Common myeloid progenitor, CD34-positive (primary cell): ENCODE results near the gene CDK2AP2.
"Not testable (repeated sequence)": the region's sequence is repeated elsewhere in the genome, so short reads cannot be mapped to it uniquely, and the experiment has no call there.

ENCODE experiments used
- CTCF ChIA-PET: fragments of 350-600 bp; sonication (Branson Sonifier 250); formaldehyde crosslinking; loops from one replicate; lab custom pipeline; 2021; ENCODE audit warnings: antibody characterized with exemption; lab: Charles Lee
- POLR2A ChIA-PET: fragments of 350-600 bp; sonication (Branson Sonifier 250); formaldehyde crosslinking; loops from one replicate; lab custom pipeline; 2021; ENCODE audit warnings: antibody characterized with exemption; lab: Charles Lee
- DNase-seq, 3 donors: peaks; one replicate each; pipeline versions ENCODE4 v3.0.0 to v3.0.0-alpha.2; 2013
- H3K27ac ChIP-seq, 2 experiments: 1 replicate in 1 of 2; 2 replicates in 1 of 2; pipeline ENCODE4 v1.7.0; 2013; ENCODE audit warnings: inconsistent platforms in 2 of 2, low read length in 2 of 2, mild to moderate bottlenecking in 2 of 2, low read depth in 1 of 2, moderate library complexity in 1 of 2; ENCODE audit not compliant: severe bottlenecking in 2 of 2, insufficient read depth in 1 of 2, poor library complexity in 1 of 2
- H3K27me3 ChIP-seq, 5 experiments: replicated peaks in 2 of 5; 1 replicate in 3 of 5; 2 replicates in 2 of 5; pipeline versions ENCODE4 v1.6.1 to v1.7.0; 2013; ENCODE audit warnings: low read length in 4 of 5, mild to moderate bottlenecking in 2 of 5, moderate library complexity in 2 of 5, inconsistent platforms in 1 of 5; ENCODE audit not compliant: insufficient read depth in 5 of 5, control insufficient read depth in 4 of 5
- H3K36me3 ChIP-seq, 4 experiments: 1 replicate in 2 of 4; 2 replicates in 2 of 4; pipeline versions ENCODE4 v1.6.1 to v1.7.0; 2013; ENCODE audit warnings: low read length in 3 of 4, control low read depth in 1 of 4, mild to moderate bottlenecking in 1 of 4; ENCODE audit not compliant: control insufficient read depth in 4 of 4, insufficient read depth in 4 of 4
- H3K4me1 ChIP-seq, 4 experiments: 1 replicate in 3 of 4; 2 replicates in 1 of 4; pipeline versions ENCODE4 v1.6.1 to v1.7.1; 2013; ENCODE audit warnings: low read length in 3 of 4, mild to moderate bottlenecking in 3 of 4, control low read depth in 1 of 4, inconsistent platforms in 1 of 4, moderate library complexity in 1 of 4; ENCODE audit not compliant: control insufficient read depth in 4 of 4, insufficient read depth in 4 of 4; ENCODE audit errors: control extremely low read depth in 1 of 4
- H3K4me3 ChIP-seq, 7 experiments: 1 replicate in 4 of 7; 2 replicates in 3 of 7; pipeline versions ENCODE4 v1.5.1 to v1.7.0; 2013; ENCODE audit warnings: mild to moderate bottlenecking in 7 of 7, low read length in 6 of 7, moderate library complexity in 6 of 7, inconsistent platforms in 2 of 7, low read depth in 2 of 7, control low read depth in 1 of 7; ENCODE audit not compliant: insufficient read depth in 4 of 7, control insufficient read depth in 1 of 7; ENCODE audit errors: extremely low read depth in 1 of 7
- H3K9me3 ChIP-seq, 5 experiments: 1 replicate in 4 of 5; 2 replicates in 1 of 5; pipeline versions ENCODE4 v1.6.1 to v1.7.1; 2013; ENCODE audit warnings: low read length in 4 of 5, mild to moderate bottlenecking in 2 of 5, inconsistent platforms in 1 of 5, low read depth in 1 of 5, moderate library complexity in 1 of 5; ENCODE audit not compliant: control insufficient read depth in 4 of 5, insufficient read depth in 2 of 5; ENCODE audit errors: control extremely low read depth in 1 of 5
- WGBS: methylation state at CpG from one replicate; pipeline ENCODE4 v1.1.5; 2013; ENCODE audit not compliant: insufficient coverage; 5-methylcytosine and 5-hydroxymethylcytosine counted together

Gene CDK2AP2

DNA sequence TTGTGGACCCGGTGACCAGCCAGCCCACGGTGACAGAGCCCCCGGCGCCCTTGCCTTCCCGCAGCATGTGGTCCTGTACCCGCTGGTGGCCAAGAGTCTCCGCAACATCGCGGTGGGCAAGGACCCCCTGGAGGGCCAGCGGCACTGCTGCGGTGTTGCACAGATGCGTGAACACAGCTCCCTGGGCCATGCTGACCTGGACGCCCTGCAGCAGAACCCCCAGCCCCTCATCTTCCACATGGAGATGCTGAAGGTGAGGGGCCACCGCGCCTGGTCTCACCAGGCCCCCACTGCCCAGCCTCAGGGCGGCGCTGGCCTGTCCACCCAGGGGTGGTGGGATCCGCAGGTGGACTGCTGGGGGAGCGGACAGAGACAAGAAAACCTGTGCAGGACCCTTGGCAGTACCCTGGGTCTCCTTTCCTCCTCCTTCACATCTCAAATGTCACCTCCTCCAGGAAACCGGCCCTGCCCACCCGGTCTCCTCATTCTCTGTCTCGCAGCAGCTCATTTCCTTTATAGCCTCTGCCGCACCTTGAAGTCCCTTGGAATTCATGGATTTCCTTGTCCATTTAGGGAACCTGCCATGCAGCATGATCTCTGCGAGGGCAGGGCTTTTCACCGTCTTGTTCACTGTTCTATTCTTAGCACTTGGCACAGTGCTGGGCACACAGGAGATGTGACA, 18.6 kb downstream of the CDK2AP2 start:
- H3K9me3 ChIP-seq = no peaks in the 10 kb centered on the region
- no peaks in the 10 kb centered on the region for H3K27me3 ChIP-seq
- H3K4me1 ChIP-seq = peaks cover 2 to 18% (median 17%) of the 10 kb centered on the region in 4 experiments
- H3K36me3 ChIP-seq = peaks cover 3 to 69% (median 45%) of the 10 kb centered on the region in 4 experiments
- no peak overlapping the region for H3K27ac ChIP-seq
- ChIA-PET POLR2A (interaction anchor here (1.2 kb wide), 1 partner anchor 60 kb away, joined by 3 read pairs; no protein-coding TSS in a partner anchor), CTCF (interaction anchor here (1.2 kb wide), 1 partner anchor 12 kb away, joined by 3 read pairs; no protein-coding TSS in a partner anchor)
- no peak for DNase-seq
- WGBS = 98% methylated on average over 22 of the region's 25 CpGs
- no peak overlapping the region for H3K4me3 ChIP-seq

DNA sequence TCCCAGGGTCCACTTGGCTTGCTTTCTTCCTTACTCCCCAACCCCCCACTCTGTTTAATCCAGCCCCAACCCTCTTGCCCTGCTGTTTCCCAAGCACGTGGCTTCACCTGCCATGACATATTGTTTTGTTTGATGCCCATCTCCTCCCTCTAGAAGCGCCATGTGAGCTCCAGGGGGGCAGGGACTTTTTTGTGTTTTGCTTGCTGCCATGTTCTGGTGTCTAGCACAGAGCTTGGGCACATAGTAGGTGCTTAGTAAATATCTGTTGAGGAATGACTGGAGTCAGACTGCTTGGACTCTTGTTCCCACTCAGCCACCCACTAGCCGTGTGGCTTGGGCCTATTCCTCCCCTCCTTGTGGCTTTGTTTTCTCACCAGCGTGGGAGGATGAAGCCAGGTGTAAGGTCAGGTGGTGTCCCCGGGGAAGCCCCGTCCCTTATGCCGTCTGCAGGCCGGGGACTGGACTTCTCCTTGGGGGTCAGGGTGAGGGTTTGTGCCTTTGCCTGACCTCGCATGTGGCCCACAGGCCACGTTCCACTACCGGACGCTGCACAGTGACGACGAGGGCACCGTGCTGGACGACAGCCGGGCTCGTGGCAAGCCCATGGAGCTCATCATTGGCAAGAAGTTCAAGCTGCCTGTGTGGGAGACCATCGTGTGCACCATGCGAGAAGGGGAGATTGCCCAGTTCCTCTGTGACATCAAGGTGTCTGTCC, 21.3 kb downstream of the CDK2AP2 start:
- WGBS = 96% methylated on average over 15 of the region's 20 CpGs
- no peak overlapping the region for H3K4me3 ChIP-seq
- peaks cover 3 to 46% (median 34%) of the 10 kb centered on the region in 4 experiments for H3K36me3 ChIP-seq
- no peak overlapping the region for H3K27ac ChIP-seq
- peaks cover 10 to 39% (median 35%) of the 10 kb centered on the region in 4 experiments for H3K4me1 ChIP-seq
- no peaks in the 10 kb centered on the region for H3K9me3 ChIP-seq
- DNase-seq = no peak
- ChIA-PET CTCF (no interaction called here), POLR2A (no interaction called here)
- H3K27me3 ChIP-seq = no peaks in the 10 kb centered on the region

DNA sequence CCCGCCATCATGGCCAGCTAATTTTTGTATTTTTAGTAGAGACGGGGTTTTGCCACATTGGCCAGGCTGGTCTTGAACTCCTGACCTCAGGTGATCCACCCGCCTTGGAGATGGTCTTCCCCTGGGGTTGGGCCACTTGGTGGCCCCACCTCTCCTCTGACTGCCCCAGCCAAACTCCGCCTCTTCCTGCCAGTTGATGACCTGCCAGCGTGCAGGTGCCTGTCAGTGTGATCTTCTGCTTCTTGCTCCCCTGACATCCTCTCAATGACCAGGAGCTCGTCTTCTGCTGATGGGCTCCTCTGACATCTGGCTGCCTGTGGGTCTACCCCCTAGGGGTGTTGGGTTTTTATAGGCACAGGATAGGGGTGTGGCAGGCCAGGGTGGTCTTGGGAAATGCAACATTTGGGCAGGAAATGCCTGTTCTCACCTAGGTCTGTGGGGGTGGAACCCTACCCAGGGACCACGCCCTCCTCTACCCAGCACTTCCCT, 22.0 kb downstream of the CDK2AP2 start:
- Histone ChIP-seq H3K36me3 (peaks cover 3 to 39% (median 30%) of the 10 kb centered on the region in 4 experiments), H3K4me1 (peaks cover 10 to 39% (median 35%) of the 10 kb centered on the region in 4 experiments)
- DNase-seq, H3K4me3 ChIP-seq, H3K27ac ChIP-seq, POLR2A ChIA-PET, H3K9me3 ChIP-seq, H3K27me3 ChIP-seq: not testable (repeated sequence)
- WGBS = 77% methylated on average over 7 of the region's 7 CpGs
- CTCF ChIA-PET = interaction anchor here (0.6 kb wide), 1 partner anchor 10 kb away, joined by 3 read pairs; no protein-coding TSS in a partner anchor

DNA sequence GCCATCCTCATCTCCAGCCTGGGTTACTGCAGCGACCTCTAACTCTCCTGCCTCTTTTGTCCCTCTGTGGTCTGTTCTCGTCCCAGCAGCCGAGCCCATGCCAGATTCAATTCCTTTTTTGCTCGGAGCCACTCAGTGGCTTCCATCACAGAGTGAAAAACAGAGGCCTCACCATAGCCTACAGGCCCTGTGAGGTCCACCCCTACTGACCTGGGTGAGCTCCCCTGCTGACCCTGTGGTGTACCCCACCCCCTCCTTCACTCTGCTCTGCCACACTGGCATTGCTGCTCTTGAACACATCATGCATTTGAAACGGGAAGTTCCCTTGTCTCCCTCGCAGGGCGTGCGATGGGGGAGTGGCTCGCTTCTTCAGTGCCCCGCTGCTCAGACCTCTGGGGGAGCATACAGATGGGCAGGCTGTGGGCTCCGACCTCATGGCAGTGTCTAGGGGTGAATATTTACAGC, 23.1 kb downstream of the CDK2AP2 start:
- Histone ChIP-seq H3K36me3 (peaks cover 2 to 29% (median 21%) of the 10 kb centered on the region in 4 experiments), H3K9me3 (no peaks in the 10 kb centered on the region), H3K4me1 (peaks cover 10 to 39% (median 35%) of the 10 kb centered on the region in 4 experiments), H3K27ac (no peak overlapping the region), H3K4me3 (peak overlapping the region in 3 of 7 experiments; percentile 8 to 33 (median 26)), H3K27me3 (no peaks in the 10 kb centered on the region)
- WGBS = 45% methylated on average over 7 of the region's 11 CpGs
- ChIA-PET POLR2A (no interaction called here), CTCF (interaction anchor here (1.1 to 1.5 kb wide), 2 partner anchors 22 to 128 kb away, joined by 3 to 4 read pairs; no protein-coding TSS in a partner anchor)
- peak; percentile 32 to 78 (median 74) for DNase-seq

DNA sequence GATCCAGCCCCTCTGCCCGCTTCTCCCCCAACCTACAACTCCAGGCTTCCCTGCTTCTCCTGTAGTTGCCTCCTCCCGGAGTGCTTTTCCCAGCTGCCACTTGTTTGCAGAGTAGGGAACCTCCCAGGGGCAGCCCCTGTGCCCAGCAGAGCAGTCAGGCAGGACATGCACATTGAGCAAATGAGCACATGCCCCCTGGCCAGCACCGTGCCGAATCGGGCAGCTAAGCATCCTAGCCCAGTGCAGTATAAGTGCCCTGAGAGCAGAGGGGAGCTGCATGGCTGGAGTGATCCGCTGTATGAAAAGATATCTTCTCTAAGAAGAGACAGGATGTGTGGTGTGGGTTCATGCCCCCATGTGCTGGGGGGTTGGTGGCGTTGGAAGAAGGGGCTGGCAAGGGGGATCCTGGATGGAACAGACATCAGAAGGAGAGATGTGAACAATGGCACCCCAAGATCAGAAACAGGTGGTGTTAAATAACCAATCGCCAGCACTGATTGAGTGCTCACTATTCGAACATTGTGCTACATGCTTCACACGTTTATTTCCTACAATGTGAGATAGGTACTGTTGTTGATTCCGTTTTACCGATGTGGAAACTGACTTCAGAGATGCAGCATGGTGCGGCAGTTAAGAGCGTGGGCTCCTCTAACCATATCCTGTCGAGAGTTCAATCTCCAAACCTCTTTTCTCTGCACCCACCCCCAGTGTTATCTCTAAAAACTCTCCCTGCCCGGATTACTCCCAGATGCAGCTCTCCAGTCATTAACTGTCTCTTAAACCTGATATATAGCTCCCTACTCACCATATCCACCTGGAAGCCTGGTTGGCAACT, 23.9 kb downstream of the CDK2AP2 start:
- no peak for DNase-seq
- peak overlapping the region in 4 of 7 experiments; percentile 8 to 86 (median 72) for H3K4me3 ChIP-seq
- peak overlapping the region in 1 of 2 experiments; percentile 81 for H3K27ac ChIP-seq
- H3K27me3 ChIP-seq = no peaks in the 10 kb centered on the region
- H3K36me3 ChIP-seq = peaks cover 0 to 20% (median 13%) of the 10 kb centered on the region in 4 experiments
- WGBS = 82% methylated on average over 14 of the region's 16 CpGs
- H3K4me1 ChIP-seq = peaks cover 10 to 39% (median 35%) of the 10 kb centered on the region in 4 experiments
- POLR2A ChIA-PET = interaction anchor here (0.7 kb wide), 1 partner anchor 270 kb away, joined by 3 read pairs; no protein-coding TSS in a partner anchor
- H3K9me3 ChIP-seq = no peaks in the 10 kb centered on the region
- CTCF ChIA-PET = interaction anchor here (0.6 to 1.5 kb wide), 3 partner anchors 22 to 127 kb away, joined by 3 to 4 read pairs (median 3); no protein-coding TSS in a partner anchor
